Activated CD4-positive, alpha-beta T cell treated with anti-CD3 and anti-CD28 coated beads, Interleukin-2, amount 50 U/mL, for 48 hours (primary cell): Measurements from ENCODE around the gene HSD3B2.
"Not testable (repeated sequence)": the region's sequence is repeated elsewhere in the genome, so short reads cannot be mapped to it uniquely, and the experiment has no call there.

Experiments
- DNase-seq, 2 experiments: peaks; one replicate each; pipeline ENCODE4 v3.0.0-alpha.2; 2020

Gene HSD3B2

GRCh38 chr1:119414950-119415349 lies at the start of gene HSD3B2:
Gene HSD3B2, plus strand, starts transcription at chr1:119415150. Its CDS starts 270 bp downstream, at chr1:119415420.
- no peak for DNase-seq

GRCh38 chr1:119366424-119366823 lies 48.5 kb upstream of the HSD3B2 start:
- no peak for DNase-seq

GRCh38 chr1:119367432-119368124 lies 47.4 kb upstream of the HSD3B2 start:
- no peak for DNase-seq

- DNase-seq = no peak
These were observed 46.4 kb upstream of the HSD3B2 start, which contains the start of gene HAO2 for GRCh38 chr1:119368554-119368953. Gene HAO2, plus strand, starts transcription at chr1:119368785. Its CDS starts 12,301 bp downstream, at chr1:119381086.

GRCh38 chr1:119370748-119371147 lies 44.2 kb upstream of the HSD3B2 start:
- DNase-seq = no peak

- DNase-seq = no peak
These were observed 43.1 kb upstream of the HSD3B2 start for GRCh38 chr1:119371815-119372214.

- no peak for DNase-seq
These were observed 42.4 kb upstream of the HSD3B2 start for GRCh38 chr1:119372503-119373086.

- DNase-seq = no peak
These were observed 41.5 kb upstream of the HSD3B2 start for GRCh38 chr1:119373465-119373864.

GRCh38 chr1:119374208-119374874 lies 40.6 kb upstream of the HSD3B2 start:
- DNase-seq = no peak

- DNase-seq = no peak
These were observed 39.6 kb upstream of the HSD3B2 start for GRCh38 chr1:119375366-119375765.

GRCh38 chr1:119376594-119376993 lies 38.4 kb upstream of the HSD3B2 start:
- no peak for DNase-seq

GRCh38 chr1:119377594-119377993 lies 37.4 kb upstream of the HSD3B2 start:
- not testable (repeated sequence) for DNase-seq

GRCh38 chr1:119379117-119379516 lies 35.8 kb upstream of the HSD3B2 start:
- no peak for DNase-seq

GRCh38 chr1:119380304-119380703 lies 34.6 kb upstream of the HSD3B2 start:
- no peak for DNase-seq

- no peak for DNase-seq
These were observed 33.8 kb upstream of the HSD3B2 start for GRCh38 chr1:119380983-119381662.

- no peak for DNase-seq
These were observed 30.4 kb upstream of the HSD3B2 start for GRCh38 chr1:119384591-119384990.

- no peak for DNase-seq
These were observed 29.3 kb upstream of the HSD3B2 start for GRCh38 chr1:119385650-119386049.

GRCh38 chr1:119387858-119388257 lies 27.1 kb upstream of the HSD3B2 start:
- no peak for DNase-seq

GRCh38 chr1:119388450-119388849 lies 26.5 kb upstream of the HSD3B2 start:
- DNase-seq = no peak

- DNase-seq = no peak
These were observed 24.4 kb upstream of the HSD3B2 start for GRCh38 chr1:119390526-119390925.

GRCh38 chr1:119391749-119392148 lies 23.2 kb upstream of the HSD3B2 start:
- DNase-seq = no peak

- no peak for DNase-seq
These were observed 20.9 kb upstream of the HSD3B2 start for GRCh38 chr1:119394085-119394484.

- DNase-seq = no peak
These were observed 18.0 kb upstream of the HSD3B2 start for GRCh38 chr1:119396982-119397381.

- DNase-seq = no peak
These were observed 17.0 kb upstream of the HSD3B2 start for GRCh38 chr1:119397986-119398385.
